Measurements from ENCODE around the gene PMS2. TPM values are rescaled to one million over a fixed set of nuclear protein-coding genes. Genes with fewer than 3 reads are reported as not detected.

The PMS2 gene
- total RNA-seq, 1 experiment from 2014 or later = 17.1 TPM

- H3K4me1 Mint-ChIP-seq = peaks cover 2 to 4% of the 10 kb centered on the region in 2 experiments; a peak in 1 of 4 replicates
Observed at GRCh38 chr7:6026011-6026819, 17.4 kb upstream of the PMS2 start.

More at GRCh38 chr7:6026011-6026819, 17.4 kb upstream of the PMS2 start:
- Histone ChIP-seq H3K4ac (ENCODE audit: low read depth, low read length) (no peak overlapping the region), H3K4me1 (ENCODE audit: insufficient read depth, low read length) (no peaks in the 10 kb centered on the region), H3K9me3 (ENCODE audit: control insufficient read depth, low read depth, low read length) (no peaks in the 10 kb centered on the region), H3K9ac (ENCODE audit: extremely low read depth, insufficient read length, low read length) (no peak overlapping the region), H2BK12ac (ENCODE audit: insufficient read length, low read depth, low read length) (no peak overlapping the region), H3K18ac (ENCODE audit: insufficient read length, low read depth, low read length) (no peak overlapping the region), H4K8ac (replicated peaks; ENCODE audit: insufficient read length, low read depth, low read length) (no peak overlapping the region), H3K27me3 (ENCODE audit: insufficient read depth, low read length) (no peaks in the 10 kb centered on the region), H2AK5ac (ENCODE audit: insufficient read length, low read length) (no peak overlapping the region), H4K5ac (ENCODE audit: insufficient read length, low read depth, low read length) (no peak overlapping the region), H3K23me2 (ENCODE audit: insufficient read length, low read depth, low read length, poor library complexity, severe bottlenecking) (no peaks in the 10 kb centered on the region), H3T11ph (ENCODE audit: low read length) (no peak overlapping the region), H2AFZ (ENCODE audit: low read length) (no peak overlapping the region), H4K20me1 (ENCODE audit: control insufficient read depth, insufficient read depth, insufficient read length) (no peaks in the 10 kb centered on the region), H3K79me1 (ENCODE audit: insufficient read depth, low read depth, low read length, poor library complexity, severe bottlenecking) (no peaks in the 10 kb centered on the region), H3K14ac (ENCODE audit: insufficient read depth, low read length) (no peak overlapping the region), H2BK120ac (ENCODE audit: low read depth, low read length, poor library complexity, severe bottlenecking) (no peak overlapping the region), H3K4me2 (ENCODE audit: insufficient read depth, insufficient read length, low read length) (no peak overlapping the region), H3K79me2 (ENCODE audit: insufficient read depth, low read length) (no peaks in the 10 kb centered on the region), H2BK15ac (ENCODE audit: low read depth, low read length) (no peak overlapping the region), H3K27ac (ENCODE audit: insufficient read length, low read depth, low read length) (no peak overlapping the region), H2BK5ac (ENCODE audit: insufficient read length, low read length) (no peak overlapping the region), H4K91ac (ENCODE audit: insufficient read length, low read depth, low read length) (no peak overlapping the region), H3K23ac (ENCODE audit: insufficient read length, low read depth, low read length) (no peak overlapping the region), H2BK20ac (ENCODE audit: low read depth, low read length, poor library complexity, severe bottlenecking) (no peak overlapping the region), H3K56ac (ENCODE audit: insufficient read length, low read depth, low read length) (no peak overlapping the region)
- H3K4me3 Mint-ChIP-seq = no peak overlapping the region
- no peaks in the 10 kb centered on the region for H3K9me3 Mint-ChIP-seq
- TF ChIP-seq CTCF (conservative IDR thresholded peaks at IDR 0.05) = peak; percentile 64
- H3K27me3 Mint-ChIP-seq (ENCODE audit: low read depth) = no peaks in the 10 kb centered on the region
- peaks cover 50 to 97% (median 86%) of the 10 kb centered on the region in 3 experiments for H3K36me3 Mint-ChIP-seq (ENCODE audit: insufficient read depth in 1 of 3, low read depth in 3 of 3)
- peak overlapping the region in 2 of 3 experiments; percentile 50 to 79; a peak in 5 of 7 replicates for H3K27ac Mint-ChIP-seq
- peak; percentile 72 for DNase-seq
- WGBS (ENCODE audit: extremely low coverage, insufficient read length, low lambda C conversion rate) = no CpG with 5 or more reads among the region's 22 CpGs
